ENCODE data around the gene PLXNB2. TPM values are rescaled to one million over a fixed set of nuclear protein-coding genes. Genes with fewer than 3 reads are reported as not detected.
"Not testable (repeated sequence)": the region's sequence is repeated elsewhere in the genome, so short reads cannot be mapped to it uniquely, and the experiment has no call there.

PLXNB2 gene
- total RNA-seq, 3 donors from 2014 or later (not counting 1 experiment from before 2014, with no cell fraction given) = 6.0 to 34.7 (median 18.9) TPM

GRCh38 chr22:50338860-50339462 is 31.5 kb upstream of the PLXNB2 start:
- intact Hi-C loops (cut with micrococcal nuclease) = no loop called here
- TF ChIP-seq, protein P1, sequence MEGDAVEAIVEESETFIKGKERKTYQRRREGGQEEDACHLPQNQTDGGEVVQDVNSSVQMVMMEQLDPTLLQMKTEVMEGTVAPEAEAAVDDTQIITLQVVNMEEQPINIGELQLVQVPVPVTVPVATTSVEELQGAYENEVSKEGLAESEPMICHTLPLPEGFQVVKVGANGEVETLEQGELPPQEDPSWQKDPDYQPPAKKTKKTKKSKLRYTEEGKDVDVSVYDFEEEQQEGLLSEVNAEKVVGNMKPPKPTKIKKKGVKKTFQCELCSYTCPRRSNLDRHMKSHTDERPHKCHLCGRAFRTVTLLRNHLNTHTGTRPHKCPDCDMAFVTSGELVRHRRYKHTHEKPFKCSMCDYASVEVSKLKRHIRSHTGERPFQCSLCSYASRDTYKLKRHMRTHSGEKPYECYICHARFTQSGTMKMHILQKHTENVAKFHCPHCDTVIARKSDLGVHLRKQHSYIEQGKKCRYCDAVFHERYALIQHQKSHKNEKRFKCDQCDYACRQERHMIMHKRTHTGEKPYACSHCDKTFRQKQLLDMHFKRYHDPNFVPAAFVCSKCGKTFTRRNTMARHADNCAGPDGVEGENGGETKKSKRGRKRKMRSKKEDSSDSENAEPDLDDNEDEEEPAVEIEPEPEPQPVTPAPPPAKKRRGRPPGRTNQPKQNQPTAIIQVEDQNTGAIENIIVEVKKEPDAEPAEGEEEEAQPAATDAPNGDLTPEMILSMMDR (IDR thresholded peaks at IDR 0.05) = no peak
- Histone ChIP-seq H3K27ac (ENCODE audit: low read length) (no peak overlapping the region), H3K27me3 (ENCODE audit: control insufficient read depth, insufficient read depth, low read length) (no peaks in the 10 kb centered on the region), H3K4me1 (ENCODE audit: control insufficient read depth, insufficient read depth, low read length) (peaks cover 16% of the 10 kb centered on the region), H3K4me3 (ENCODE audit: low read length) (no peak overlapping the region), H3K36me3 (ENCODE audit: control insufficient read depth, insufficient read depth, low read length) (no peaks in the 10 kb centered on the region), H3K9me3 (ENCODE audit: control insufficient read depth, insufficient read depth, low read length) (no peaks in the 10 kb centered on the region)
- DNase-seq = no peak
- Mint-ChIP-seq H3K27me3 (ENCODE audit: low read depth in 2 of 2) (no peaks in the 10 kb centered on the region), H3K9me3 (no peaks in the 10 kb centered on the region), H3K4me3 (no peak overlapping the region), H3K36me3 (no peaks in the 10 kb centered on the region), H3K27ac (no peak overlapping the region), H3K4me1 (peaks cover 0 to 12% of the 10 kb centered on the region in 2 donors)
- ATAC-seq = no peak
- 97% methylated on average over 4 of the region's 4 CpGs for WGBS (ENCODE audit: insufficient coverage)

DNA sequence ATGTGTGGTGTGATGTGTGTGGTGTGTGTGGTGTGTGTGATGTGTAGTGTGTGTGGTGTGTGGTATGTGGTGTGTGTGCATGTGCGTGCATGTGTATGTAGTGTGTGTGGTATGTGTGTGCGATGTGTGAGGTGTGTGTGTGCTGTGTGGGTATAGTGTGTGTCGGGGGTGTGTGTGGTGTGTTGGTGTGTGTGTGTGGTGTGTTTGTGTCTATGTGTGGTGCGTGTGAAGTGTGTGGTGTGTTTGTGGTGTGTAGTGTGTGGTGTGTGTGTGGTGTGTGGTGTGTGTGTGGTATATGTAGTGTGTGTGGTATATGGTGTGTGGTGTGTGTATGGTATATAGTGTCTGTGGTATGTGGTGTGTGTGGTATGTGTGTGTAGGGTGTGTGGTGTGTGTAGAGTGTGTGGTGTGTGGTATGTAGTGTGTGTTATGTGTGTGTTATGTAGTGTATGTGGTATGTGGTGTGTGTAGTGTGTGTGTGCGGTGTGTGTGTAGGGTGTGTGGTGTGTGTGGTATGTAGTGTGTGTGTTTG is 30.7 kb upstream of the PLXNB2 start:
- H3K4me1 Mint-ChIP-seq = peaks cover 0 to 12% of the 10 kb centered on the region in 2 donors
- no peak for DNase-seq
- no peaks in the 10 kb centered on the region for H3K36me3 Mint-ChIP-seq

GRCh38 chr22:50337262-50338041 is 30.0 kb upstream of the PLXNB2 start:
- Mint-ChIP-seq H3K36me3 (no peaks in the 10 kb centered on the region), H3K4me1 (peaks cover 0 to 11% of the 10 kb centered on the region in 2 donors)
- WGBS (ENCODE audit: insufficient coverage) = 98% methylated on average over 13 of the region's 13 CpGs

More for the DNA sequence above, 30.7 kb upstream of the PLXNB2 start:
- peaks cover 16% of the 10 kb centered on the region for H3K4me1 ChIP-seq (ENCODE audit: control insufficient read depth, insufficient read depth, low read length)
- Mint-ChIP-seq H3K9me3 (no peaks in the 10 kb centered on the region), H3K4me3 (no peak overlapping the region), H3K27me3 (ENCODE audit: low read depth in 2 of 2) (no peaks in the 10 kb centered on the region), H3K27ac (no peak overlapping the region)
- no peak overlapping the region for H3K4me3 ChIP-seq (ENCODE audit: low read length)
- 96% methylated on average over 5 of the region's 5 CpGs for WGBS (ENCODE audit: insufficient coverage)
- H3K9me3 ChIP-seq (ENCODE audit: control insufficient read depth, insufficient read depth, low read length) = no peaks in the 10 kb centered on the region
- no peaks in the 10 kb centered on the region for H3K36me3 ChIP-seq (ENCODE audit: control insufficient read depth, insufficient read depth, low read length)
- no peaks in the 10 kb centered on the region for H3K27me3 ChIP-seq (ENCODE audit: control insufficient read depth, insufficient read depth, low read length)
- H3K27ac ChIP-seq (ENCODE audit: low read length) = no peak overlapping the region
- intact Hi-C loops (cut with micrococcal nuclease) = no loop called here
- ATAC-seq = no peak
- TF ChIP-seq, protein P1 (IDR thresholded peaks at IDR 0.05) = no peak

GRCh38 chr22:50334433-50334832 is 27.0 kb upstream of the PLXNB2 start:
- H3K36me3 Mint-ChIP-seq; H3K4me1 ChIP-seq (ENCODE audit: control insufficient read depth, insufficient read depth, low read length); DNase-seq; H3K27me3 ChIP-seq (ENCODE audit: control insufficient read depth, insufficient read depth, low read length); H3K9me3 ChIP-seq (ENCODE audit: control insufficient read depth, insufficient read depth, low read length); H3K4me3 Mint-ChIP-seq; intact Hi-C loops (cut with micrococcal nuclease); H3K27ac ChIP-seq (ENCODE audit: low read length); H3K27ac Mint-ChIP-seq; ATAC-seq; H3K27me3 Mint-ChIP-seq (ENCODE audit: low read depth in 2 of 2); H3K36me3 ChIP-seq (ENCODE audit: control insufficient read depth, insufficient read depth, low read length); H3K4me1 Mint-ChIP-seq; H3K9me3 Mint-ChIP-seq; H3K4me3 ChIP-seq (ENCODE audit: low read length): not testable (repeated sequence)
- 62% methylated on average over 5 of the region's 5 CpGs for WGBS (ENCODE audit: insufficient coverage)

More at GRCh38 chr22:50337262-50338041, 30.0 kb upstream of the PLXNB2 start:
- no peak overlapping the region for H3K27ac ChIP-seq (ENCODE audit: low read length)
- no peaks in the 10 kb centered on the region for H3K27me3 ChIP-seq (ENCODE audit: control insufficient read depth, insufficient read depth, low read length)
- H3K4me3 Mint-ChIP-seq = no peak overlapping the region
- no peaks in the 10 kb centered on the region for H3K27me3 Mint-ChIP-seq (ENCODE audit: low read depth in 2 of 2)
- no peaks in the 10 kb centered on the region for H3K9me3 Mint-ChIP-seq
- TF ChIP-seq, protein P1 (IDR thresholded peaks at IDR 0.05) = no peak
- peaks cover 11% of the 10 kb centered on the region for H3K4me1 ChIP-seq (ENCODE audit: control insufficient read depth, insufficient read depth, low read length)
- DNase-seq (no peak), ATAC-seq (no peak)
- no peak overlapping the region for H3K4me3 ChIP-seq (ENCODE audit: low read length)
- no peak overlapping the region for H3K27ac Mint-ChIP-seq
- H3K9me3 ChIP-seq (ENCODE audit: control insufficient read depth, insufficient read depth, low read length) = no peaks in the 10 kb centered on the region
- no peaks in the 10 kb centered on the region for H3K36me3 ChIP-seq (ENCODE audit: control insufficient read depth, insufficient read depth, low read length)
- intact Hi-C loops (cut with micrococcal nuclease) = no loop called here

All from natural killer cell (primary cell).